ENCODE data around the gene TNFRSF4. TPM values are rescaled to one million over a fixed set of nuclear protein-coding genes. Genes with fewer than 3 reads are reported as not detected.

The TNFRSF4 gene
- total and polyA plus RNA-seq, 2 of the 13 experiments (the other 11 are each of a cell fraction or from before 2014, with no cell fraction given), result not detected

DNA sequence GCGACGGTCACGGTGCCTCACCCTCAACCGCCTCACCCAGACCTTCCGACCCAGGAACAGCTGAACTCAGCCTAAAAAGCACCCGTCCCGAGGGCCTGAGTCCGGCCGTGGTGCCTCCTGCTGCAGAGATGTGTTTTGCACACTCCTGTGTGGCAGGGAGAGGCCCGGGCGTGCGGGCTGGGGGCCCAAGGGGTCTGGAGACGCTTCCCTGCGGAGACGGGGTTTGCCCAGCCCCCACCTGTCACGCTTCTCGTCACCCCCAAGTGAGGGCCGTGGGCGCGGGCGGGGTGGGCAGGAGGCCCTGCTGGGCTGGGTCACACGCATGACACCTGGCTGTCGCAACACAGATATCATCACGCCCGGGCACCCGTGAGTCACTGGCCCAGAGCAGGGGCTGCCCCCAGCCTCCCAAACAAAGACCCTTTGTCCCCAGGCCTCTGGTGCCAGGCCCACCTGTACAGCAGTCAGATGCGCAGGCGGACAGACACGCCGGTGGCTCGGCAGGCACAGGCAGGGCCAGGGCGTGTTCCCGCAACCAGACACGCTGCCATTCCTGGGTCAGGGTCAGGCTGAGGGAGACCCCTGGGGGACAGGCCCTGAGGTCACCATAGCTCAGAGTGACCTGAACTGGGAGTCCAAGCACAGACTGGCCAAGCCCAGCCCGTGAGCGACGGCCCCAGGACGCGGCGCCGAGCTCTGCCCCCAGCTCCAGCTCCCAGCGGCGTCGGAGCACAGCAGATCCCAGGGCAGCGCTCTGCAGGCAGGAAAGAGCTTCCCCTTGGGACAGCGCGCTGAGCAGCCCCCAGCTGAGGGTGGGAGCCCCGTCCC, 24.1 kb upstream of the TNFRSF4 start (continued):
- TF ChIP-seq, protein P1, sequence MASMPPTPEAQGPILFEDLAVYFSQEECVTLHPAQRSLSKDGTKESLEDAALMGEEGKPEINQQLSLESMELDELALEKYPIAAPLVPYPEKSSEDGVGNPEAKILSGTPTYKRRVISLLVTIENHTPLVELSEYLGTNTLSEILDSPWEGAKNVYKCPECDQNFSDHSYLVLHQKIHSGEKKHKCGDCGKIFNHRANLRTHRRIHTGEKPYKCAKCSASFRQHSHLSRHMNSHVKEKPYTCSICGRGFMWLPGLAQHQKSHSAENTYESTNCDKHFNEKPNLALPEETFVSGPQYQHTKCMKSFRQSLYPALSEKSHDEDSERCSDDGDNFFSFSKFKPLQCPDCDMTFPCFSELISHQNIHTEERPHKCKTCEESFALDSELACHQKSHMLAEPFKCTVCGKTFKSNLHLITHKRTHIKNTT (CRISPR knock-in tag; IDR thresholded peaks at IDR 0.05), result no peak
- TF ChIP-seq CREM (IDR thresholded peaks at IDR 0.05) (no peak; the same call in 1 of the 2 replicates), CREM (CRISPR knock-in tag; IDR thresholded peaks at IDR 0.05) (no peak), GATAD2A (CRISPR knock-in tag; IDR thresholded peaks at IDR 0.05) (peak; percentile 89), ZNF670 (CRISPR knock-in tag; IDR thresholded peaks at IDR 0.05; ENCODE audit: borderline replicate concordance) (peak; percentile 62; the same call in 1 of the 2 replicates), GABPB1 (CRISPR knock-in tag; IDR thresholded peaks at IDR 0.05) (peak; percentile 62; the same call in 1 of the 2 replicates), SRF (IDR thresholded peaks at IDR 0.05; ENCODE audit: low read depth, low read length) (no peak), NR2F6 (IDR thresholded peaks at IDR 0.05) (peak; percentile 54), NR2F6 (CRISPR knock-in tag; IDR thresholded peaks at IDR 0.05) (peak; percentile 83; the same call in 1 of the 2 replicates), MXI1 (IDR thresholded peaks at IDR 0.05; ENCODE audit: borderline replicate concordance, low read depth, low read length) (no peak; the same call in 2 of the 3 replicates), CBFB (CRISPR knock-in tag; IDR thresholded peaks at IDR 0.05) (peak; percentile 38; the same call in 1 of the 2 replicates), RXRA (CRISPR knock-in tag; IDR thresholded peaks at IDR 0.05) (peak; percentile 89), MIER3 (CRISPR knock-in tag; IDR thresholded peaks at IDR 0.05; ENCODE audit: borderline replicate concordance) (peak; percentile 66; the same call in 1 of the 2 replicates), SOX13 (IDR thresholded peaks at IDR 0.05) (no peak), SOX13 (CRISPR knock-in tag; conservative IDR thresholded peaks at IDR 0.05 in 1 of 2, IDR thresholded peaks at IDR 0.05 in 1 of 2) (peak in 1 of 2 experiments; percentile 86; a peak in 2 of 4 replicates)
- TF ChIP-seq, protein P2, sequence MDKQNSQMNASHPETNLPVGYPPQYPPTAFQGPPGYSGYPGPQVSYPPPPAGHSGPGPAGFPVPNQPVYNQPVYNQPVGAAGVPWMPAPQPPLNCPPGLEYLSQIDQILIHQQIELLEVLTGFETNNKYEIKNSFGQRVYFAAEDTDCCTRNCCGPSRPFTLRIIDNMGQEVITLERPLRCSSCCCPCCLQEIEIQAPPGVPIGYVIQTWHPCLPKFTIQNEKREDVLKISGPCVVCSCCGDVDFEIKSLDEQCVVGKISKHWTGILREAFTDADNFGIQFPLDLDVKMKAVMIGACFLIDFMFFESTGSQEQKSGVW (CRISPR knock-in tag; IDR thresholded peaks at IDR 0.05; ENCODE audit: borderline replicate concordance), result 0 out of 2 replicates have a peak, but pooled peaks have one; percentile 11
- TF ChIP-seq, protein P3, sequence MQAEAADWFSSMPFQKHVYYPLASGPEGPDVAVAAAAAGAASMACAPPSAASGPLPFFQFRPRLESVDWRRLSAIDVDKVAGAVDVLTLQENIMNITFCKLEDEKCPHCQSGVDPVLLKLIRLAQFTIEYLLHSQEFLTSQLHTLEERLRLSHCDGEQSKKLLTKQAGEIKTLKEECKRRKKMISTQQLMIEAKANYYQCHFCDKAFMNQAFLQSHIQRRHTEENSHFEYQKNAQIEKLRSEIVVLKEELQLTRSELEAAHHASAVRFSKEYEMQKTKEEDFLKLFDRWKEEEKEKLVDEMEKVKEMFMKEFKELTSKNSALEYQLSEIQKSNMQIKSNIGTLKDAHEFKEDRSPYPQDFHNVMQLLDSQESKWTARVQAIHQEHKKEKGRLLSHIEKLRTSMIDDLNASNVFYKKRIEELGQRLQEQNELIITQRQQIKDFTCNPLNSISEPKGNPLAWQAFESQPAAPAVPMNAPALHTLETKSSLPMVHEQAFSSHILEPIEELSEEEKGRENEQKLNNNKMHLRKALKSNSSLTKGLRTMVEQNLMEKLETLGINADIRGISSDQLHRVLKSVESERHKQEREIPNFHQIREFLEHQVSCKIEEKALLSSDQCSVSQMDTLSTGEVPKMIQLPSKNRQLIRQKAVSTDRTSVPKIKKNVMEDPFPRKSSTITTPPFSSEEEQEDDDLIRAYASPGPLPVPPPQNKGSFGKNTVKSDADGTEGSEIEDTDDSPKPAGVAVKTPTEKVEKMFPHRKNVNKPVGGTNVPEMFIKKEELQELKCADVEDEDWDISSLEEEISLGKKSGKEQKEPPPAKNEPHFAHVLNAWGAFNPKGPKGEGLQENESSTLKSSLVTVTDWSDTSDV (CRISPR knock-in tag; IDR thresholded peaks at IDR 0.05), result 0 out of 2 replicates have a peak, but pooled peaks have one; percentile 65
- TF ChIP-seq, protein P4, sequence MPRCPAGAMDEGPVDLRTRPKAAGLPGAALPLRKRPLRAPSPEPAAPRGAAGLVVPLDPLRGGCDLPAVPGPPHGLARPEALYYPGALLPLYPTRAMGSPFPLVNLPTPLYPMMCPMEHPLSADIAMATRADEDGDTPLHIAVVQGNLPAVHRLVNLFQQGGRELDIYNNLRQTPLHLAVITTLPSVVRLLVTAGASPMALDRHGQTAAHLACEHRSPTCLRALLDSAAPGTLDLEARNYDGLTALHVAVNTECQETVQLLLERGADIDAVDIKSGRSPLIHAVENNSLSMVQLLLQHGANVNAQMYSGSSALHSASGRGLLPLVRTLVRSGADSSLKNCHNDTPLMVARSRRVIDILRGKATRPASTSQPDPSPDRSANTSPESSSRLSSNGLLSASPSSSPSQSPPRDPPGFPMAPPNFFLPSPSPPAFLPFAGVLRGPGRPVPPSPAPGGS (CRISPR knock-in tag; IDR thresholded peaks at IDR 0.05), result peak; percentile 83; the same call in 1 of the 2 replicates
- TF ChIP-seq, protein P5, sequence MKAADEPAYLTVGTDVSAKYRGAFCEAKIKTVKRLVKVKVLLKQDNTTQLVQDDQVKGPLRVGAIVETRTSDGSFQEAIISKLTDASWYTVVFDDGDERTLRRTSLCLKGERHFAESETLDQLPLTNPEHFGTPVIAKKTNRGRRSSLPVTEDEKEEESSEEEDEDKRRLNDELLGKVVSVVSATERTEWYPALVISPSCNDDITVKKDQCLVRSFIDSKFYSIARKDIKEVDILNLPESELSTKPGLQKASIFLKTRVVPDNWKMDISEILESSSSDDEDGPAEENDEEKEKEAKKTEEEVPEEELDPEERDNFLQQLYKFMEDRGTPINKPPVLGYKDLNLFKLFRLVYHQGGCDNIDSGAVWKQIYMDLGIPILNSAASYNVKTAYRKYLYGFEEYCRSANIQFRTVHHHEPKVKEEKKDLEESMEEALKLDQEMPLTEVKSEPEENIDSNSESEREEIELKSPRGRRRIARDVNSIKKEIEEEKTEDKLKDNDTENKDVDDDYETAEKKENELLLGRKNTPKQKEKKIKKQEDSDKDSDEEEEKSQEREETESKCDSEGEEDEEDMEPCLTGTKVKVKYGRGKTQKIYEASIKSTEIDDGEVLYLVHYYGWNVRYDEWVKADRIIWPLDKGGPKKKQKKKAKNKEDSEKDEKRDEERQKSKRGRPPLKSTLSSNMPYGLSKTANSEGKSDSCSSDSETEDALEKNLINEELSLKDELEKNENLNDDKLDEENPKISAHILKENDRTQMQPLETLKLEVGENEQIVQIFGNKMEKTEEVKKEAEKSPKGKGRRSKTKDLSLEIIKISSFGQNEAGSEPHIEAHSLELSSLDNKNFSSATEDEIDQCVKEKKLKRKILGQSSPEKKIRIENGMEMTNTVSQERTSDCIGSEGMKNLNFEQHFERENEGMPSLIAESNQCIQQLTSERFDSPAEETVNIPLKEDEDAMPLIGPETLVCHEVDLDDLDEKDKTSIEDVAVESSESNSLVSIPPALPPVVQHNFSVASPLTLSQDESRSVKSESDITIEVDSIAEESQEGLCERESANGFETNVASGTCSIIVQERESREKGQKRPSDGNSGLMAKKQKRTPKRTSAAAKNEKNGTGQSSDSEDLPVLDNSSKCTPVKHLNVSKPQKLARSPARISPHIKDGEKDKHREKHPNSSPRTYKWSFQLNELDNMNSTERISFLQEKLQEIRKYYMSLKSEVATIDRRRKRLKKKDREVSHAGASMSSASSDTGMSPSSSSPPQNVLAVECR (CRISPR knock-in tag; IDR thresholded peaks at IDR 0.05; ENCODE audit: borderline replicate concordance), result peak; percentile 71; the same call in 1 of the 2 replicates
